SU-DHL-6 (cell line): Measurements from ENCODE around the gene AGPS.

Source experiments
- H2AFZ ChIP-seq: fragments of 200-600 bp; sonication (generic); 2 replicates; pipeline ENCODE4 v1.6.1; 2014; ENCODE audit warnings: low read depth, mild to moderate bottlenecking, moderate library complexity, mixed read lengths, antibody characterized with exemption, low read length; ENCODE audit not compliant: severe bottlenecking
- H3F3A ChIP-seq: fragments of 200-600 bp; shearing (Covaris generic); 2 replicates; pipeline ENCODE4 v1.6.0; 2016; ENCODE audit warnings: antibody characterized with exemption, mild to moderate bottlenecking; ENCODE audit not compliant: insufficient read depth
- H3K27ac ChIP-seq: fragments of 200-600 bp; sonication (generic); 2 replicates; pipeline ENCODE4 v1.5.1; 2016; ENCODE audit warnings: low read depth, mild to moderate bottlenecking, low read length, moderate library complexity, mixed read lengths
- H3K27me3 ChIP-seq: fragments of 200-600 bp; sonication (generic), shearing (Covaris generic); 2 replicates; pipeline ENCODE4 v1.6.0; 2014; ENCODE audit warnings: mild to moderate bottlenecking, low read length
- H3K36me3 ChIP-seq: fragments of 200-600 bp; sonication (generic); 2 replicates; pipeline ENCODE4 v1.6.1; 2014; ENCODE audit warnings: mild to moderate bottlenecking, low read length, mixed read lengths
- H3K4me2 ChIP-seq: fragments of 300-600, 200-600 bp; shearing (Covaris generic), sonication (generic); 2 replicates; pipeline ENCODE4 v1.6.0; 2014; ENCODE audit warnings: low read length, low read depth, mild to moderate bottlenecking; ENCODE audit not compliant: poor library complexity, severe bottlenecking
- H3K4me3 ChIP-seq: fragments of 200-600 bp; sonication (generic); 2 replicates; pipeline ENCODE4 v1.5.1; 2014; ENCODE audit warnings: antibody characterized with exemption, low read length, mild to moderate bottlenecking, mixed read lengths; ENCODE audit not compliant: insufficient read depth, poor library complexity, severe bottlenecking
- H3K79me2 ChIP-seq: fragments of 200-600 bp; sonication (generic); 2 replicates; pipeline ENCODE4 v1.6.1; 2014; ENCODE audit warnings: mild to moderate bottlenecking, low read length, moderate library complexity; ENCODE audit not compliant: insufficient read depth
- H3K9ac ChIP-seq: fragments of 200-600 bp; sonication (generic); 2 replicates; pipeline ENCODE4 v1.7.0; 2014; ENCODE audit warnings: mild to moderate bottlenecking, low read length
- H3K9me2 ChIP-seq: fragments of 200-600 bp; sonication (generic); replicated peaks from 2 replicates; pipeline ENCODE4 v1.6.1; 2014; ENCODE audit warnings: low read length; ENCODE audit not compliant: insufficient read depth
- H3K9me3 ChIP-seq: fragments of 200-600 bp; sonication (generic); 2 replicates; pipeline ENCODE4 v1.6.1; 2014; ENCODE audit warnings: low read length, mixed read lengths; ENCODE audit not compliant: insufficient read depth
- H4K20me1 ChIP-seq: fragments of 200-600 bp; sonication (generic); 2 replicates; pipeline ENCODE4 v1.6.1; 2014; ENCODE audit warnings: low read depth, mild to moderate bottlenecking, antibody characterized with exemption, low read length, moderate library complexity, mixed read lengths
- CTCF ChIP-seq: fragments of 200-600 bp; sonication (generic); IDR thresholded peaks from one replicate; pipeline ENCODE4 v1.5.1; 2017; ENCODE audit warnings: antibody characterized with exemption, mild to moderate bottlenecking, low read length, moderate library complexity; ENCODE audit not compliant: insufficient read depth, poor library complexity, severe bottlenecking
- EZH2phosphoT487 ChIP-seq: fragments of 200-600 bp; sonication (generic), shearing (Covaris generic); conservative IDR thresholded peaks from 2 replicates; pipeline ENCODE4 v1.6.1; 2018; ENCODE audit warnings: mild to moderate bottlenecking, antibody characterized with exemption, low read length, moderate library complexity, mixed read lengths

AGPS gene

GRCh38 chr2:177584030-177584692, 191.6 kb downstream of the AGPS start:
- Histone ChIP-seq H3K4me2 (no peak overlapping the region), H3K9me3 (no peaks in the 10 kb centered on the region), H3K27ac (no peak overlapping the region), H3K4me3 (no peak overlapping the region), H3K36me3 (no peaks in the 10 kb centered on the region), H3F3A (no peaks in the 10 kb centered on the region), H3K27me3 (no peaks in the 10 kb centered on the region), H3K9me2 (no peaks in the 10 kb centered on the region), H3K9ac (no peak overlapping the region), H3K79me2 (no peaks in the 10 kb centered on the region), H4K20me1 (no peaks in the 10 kb centered on the region), H2AFZ (no peak overlapping the region)
- TF ChIP-seq EZH2phosphoT487 (no peak), CTCF (no peak)

- Histone ChIP-seq H3K4me3 (no peak overlapping the region), H3K9me3 (no peaks in the 10 kb centered on the region), H3K4me2 (no peak overlapping the region), H3K36me3 (no peaks in the 10 kb centered on the region), H3K9ac (no peak overlapping the region), H3K27ac (no peak overlapping the region), H3K79me2 (no peaks in the 10 kb centered on the region), H3K9me2 (no peaks in the 10 kb centered on the region), H2AFZ (no peak overlapping the region), H4K20me1 (no peaks in the 10 kb centered on the region), H3K27me3 (no peaks in the 10 kb centered on the region), H3F3A (no peaks in the 10 kb centered on the region)
- TF ChIP-seq CTCF, result no peak
- no peak for TF ChIP-seq EZH2phosphoT487
Measured at GRCh38 chr2:177585234-177585863, 192.8 kb downstream of the AGPS start.

GRCh38 chr2:177586154-177586553, 193.6 kb downstream of the AGPS start:
- no peaks in the 10 kb centered on the region for H3K27me3 ChIP-seq
- TF ChIP-seq EZH2phosphoT487, result no peak
- TF ChIP-seq CTCF, result no peak
- H3K79me2 ChIP-seq, result no peaks in the 10 kb centered on the region
- no peak overlapping the region for H3K4me3 ChIP-seq
- H3K9ac ChIP-seq, result no peak overlapping the region
- no peaks in the 10 kb centered on the region for H3F3A ChIP-seq
- H3K9me2 ChIP-seq, result no peaks in the 10 kb centered on the region
- no peaks in the 10 kb centered on the region for H4K20me1 ChIP-seq
- H3K27ac ChIP-seq, result no peak overlapping the region
- H3K36me3 ChIP-seq, result no peaks in the 10 kb centered on the region
- no peaks in the 10 kb centered on the region for H3K9me3 ChIP-seq
- H2AFZ ChIP-seq, result no peak overlapping the region
- H3K4me2 ChIP-seq, result no peak overlapping the region
